GM19238 (cell line): ENCODE data around the gene GRIK1.

ENCODE experiments used
- DNase-seq: peaks from one replicate; pipeline ENCODE4 v3.0.0; 2011; ENCODE audit warnings: low spot score; ENCODE audit not compliant: insufficient read length

GRIK1 gene

GRCh38 chr21:29787361-29787909 lies 152.4 kb downstream of the GRIK1 start:
- no peak for DNase-seq

- DNase-seq, result no peak
These were observed 153.1 kb downstream of the GRIK1 start for GRCh38 chr21:29786496-29787360.

GRCh38 chr21:29777160-29777559 lies 162.6 kb downstream of the GRIK1 start:
- no peak for DNase-seq

GRCh38 chr21:29775462-29775861 lies 164.3 kb downstream of the GRIK1 start:
- DNase-seq, result no peak

- DNase-seq, result no peak
These were observed 168.2 kb downstream of the GRIK1 start for GRCh38 chr21:29771491-29772066.

GRCh38 chr21:29763674-29764073 lies 176.1 kb downstream of the GRIK1 start:
- no peak for DNase-seq

- no peak for DNase-seq
These were observed 177.2 kb downstream of the GRIK1 start for GRCh38 chr21:29762570-29763082.

- DNase-seq, result no peak
These were observed 186.6 kb downstream of the GRIK1 start for GRCh38 chr21:29753216-29753615.

- no peak for DNase-seq
These were observed 188.2 kb downstream of the GRIK1 start for GRCh38 chr21:29751473-29752185.

- no peak for DNase-seq
These were observed 189.8 kb downstream of the GRIK1 start for GRCh38 chr21:29749957-29750356.

GRCh38 chr21:29749223-29749622 lies 190.6 kb downstream of the GRIK1 start:
- DNase-seq, result no peak

- DNase-seq, result no peak
These were observed 191.2 kb downstream of the GRIK1 start for GRCh38 chr21:29748391-29749167.

GRCh38 chr21:29741761-29742160 lies 198.0 kb downstream of the GRIK1 start:
- DNase-seq, result no peak

- DNase-seq, result no peak
These were observed 200.6 kb downstream of the GRIK1 start for GRCh38 chr21:29739176-29739575.

GRCh38 chr21:29738730-29739129 lies 201.1 kb downstream of the GRIK1 start:
- DNase-seq, result no peak

GRCh38 chr21:29737186-29737585 lies 202.6 kb downstream of the GRIK1 start:
- no peak for DNase-seq

- no peak for DNase-seq
These were observed 209.5 kb downstream of the GRIK1 start for GRCh38 chr21:29730281-29730680.

- DNase-seq, result no peak
These were observed 213.8 kb downstream of the GRIK1 start for GRCh38 chr21:29726044-29726443.

- no peak for DNase-seq
These were observed 214.6 kb downstream of the GRIK1 start for GRCh38 chr21:29725025-29725736.

- no peak for DNase-seq
These were observed 217.8 kb downstream of the GRIK1 start for GRCh38 chr21:29721964-29722363.
